Adrenal gland (tissue), 5 donors: ENCODE measurements around the gene ZNF330.

Experiments
- CTCF ChIP-seq, 6 experiments: fragments of 450-650 bp in 4 of 6; fragments of 200-600 bp in 2 of 6; sonication (generic) in 1 of 6; IDR thresholded peaks; 1 replicate in 5 of 6; 2 replicates in 1 of 6; pipeline versions ENCODE4 v1.5.1 to v1.8.0; 2016 to 2021; ENCODE audit warnings: antibody characterized with exemption in 6 of 6, mild to moderate bottlenecking in 2 of 6, moderate library complexity in 1 of 6
- POLR2A ChIP-seq, 2 donors: fragments of 450-650 bp; IDR thresholded peaks; one replicate each; pipeline ENCODE4 v1.6.1; 2017; ENCODE audit warnings: antibody characterized with exemption in 2 of 2, mild to moderate bottlenecking in 2 of 2, moderate library complexity in 1 of 2
- donor health status: DM: no; HTN: no; CAD: no.

GRCh38 chr4:141248029-141248428 is 27.3 kb downstream of the ZNF330 start:
- TF ChIP-seq CTCF (IDR thresholded peaks at IDR 0.05), result no peak
- no peak for TF ChIP-seq POLR2A (IDR thresholded peaks at IDR 0.05)
